ENCODE data around the gene RNF11. TPM values are rescaled to one million over a fixed set of nuclear protein-coding genes. Genes with fewer than 3 reads are reported as not detected.
A peak's percentile ranks its signal among the peaks of the same experiment; 100 is the strongest.

Gene RNF11
- total RNA-seq, 2 experiments from 2014 or later = 91.3 to 97.4 TPM

DNA sequence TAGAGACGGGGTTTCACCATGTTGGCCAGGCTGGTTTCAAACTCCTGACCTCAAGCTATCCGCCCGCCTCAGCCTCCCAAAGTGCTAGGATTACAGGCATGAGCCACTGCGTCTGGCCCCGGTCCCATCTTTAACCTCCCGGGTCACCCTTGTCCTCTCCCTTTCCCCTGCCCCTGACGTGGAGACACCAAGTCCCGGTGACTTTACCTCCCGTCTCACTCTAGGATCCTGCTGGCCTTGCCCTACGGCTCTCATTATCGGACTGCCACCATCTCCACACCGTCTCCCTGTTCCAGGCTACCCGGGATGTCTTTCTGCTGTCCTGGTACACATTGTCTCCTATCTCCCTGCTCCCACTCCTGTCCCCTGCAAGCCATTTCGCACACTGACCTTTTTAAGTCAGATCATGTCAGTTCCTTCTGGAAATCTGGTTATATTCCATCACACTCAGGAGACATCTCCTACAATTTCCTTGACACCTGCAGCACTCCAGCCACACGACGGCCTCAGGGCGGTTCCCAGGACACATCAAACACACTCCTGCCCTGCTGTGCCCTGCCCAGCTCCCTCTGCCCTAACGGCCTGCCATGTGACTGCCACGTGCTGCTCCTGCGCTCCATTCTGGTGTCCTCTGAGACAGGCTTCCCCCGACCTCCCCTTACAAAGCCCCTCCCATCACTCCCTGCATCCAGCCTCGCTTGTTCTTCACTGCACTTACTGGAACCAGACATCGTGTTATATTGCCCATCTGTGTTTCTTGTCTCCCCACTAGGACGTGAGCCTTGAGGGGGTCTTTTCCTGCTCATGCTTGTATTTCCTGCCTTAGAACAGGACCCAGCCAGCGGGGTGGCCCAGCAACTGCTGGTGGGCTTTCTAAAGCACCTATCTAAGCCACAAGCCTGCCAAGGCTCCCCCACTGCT lies 61.6 kb downstream of the RNF11 start:
- no peaks in the 10 kb centered on the region for H3K36me3 ChIP-seq (ENCODE audit: insufficient read depth, low read length)
- no peak overlapping the region for H3K27ac ChIP-seq (ENCODE audit: low read depth in 1 of 2, low read length in 2 of 2)
- H3K27me3 ChIP-seq (ENCODE audit: control insufficient read depth in 1 of 2, insufficient read depth in 2 of 2, low read length in 2 of 2) = no peaks in the 10 kb centered on the region
- DNase-seq (no peak), ATAC-seq (ENCODE audit: poor library complexity) (no peak)
- peak overlapping the region; percentile 44 for H3K4me3 Mint-ChIP-seq
- H3K4me1 Mint-ChIP-seq (ENCODE audit: low read depth) = peaks cover 12% of the 10 kb centered on the region
- TF ChIP-seq, protein P1, sequence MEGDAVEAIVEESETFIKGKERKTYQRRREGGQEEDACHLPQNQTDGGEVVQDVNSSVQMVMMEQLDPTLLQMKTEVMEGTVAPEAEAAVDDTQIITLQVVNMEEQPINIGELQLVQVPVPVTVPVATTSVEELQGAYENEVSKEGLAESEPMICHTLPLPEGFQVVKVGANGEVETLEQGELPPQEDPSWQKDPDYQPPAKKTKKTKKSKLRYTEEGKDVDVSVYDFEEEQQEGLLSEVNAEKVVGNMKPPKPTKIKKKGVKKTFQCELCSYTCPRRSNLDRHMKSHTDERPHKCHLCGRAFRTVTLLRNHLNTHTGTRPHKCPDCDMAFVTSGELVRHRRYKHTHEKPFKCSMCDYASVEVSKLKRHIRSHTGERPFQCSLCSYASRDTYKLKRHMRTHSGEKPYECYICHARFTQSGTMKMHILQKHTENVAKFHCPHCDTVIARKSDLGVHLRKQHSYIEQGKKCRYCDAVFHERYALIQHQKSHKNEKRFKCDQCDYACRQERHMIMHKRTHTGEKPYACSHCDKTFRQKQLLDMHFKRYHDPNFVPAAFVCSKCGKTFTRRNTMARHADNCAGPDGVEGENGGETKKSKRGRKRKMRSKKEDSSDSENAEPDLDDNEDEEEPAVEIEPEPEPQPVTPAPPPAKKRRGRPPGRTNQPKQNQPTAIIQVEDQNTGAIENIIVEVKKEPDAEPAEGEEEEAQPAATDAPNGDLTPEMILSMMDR (IDR thresholded peaks at IDR 0.05) = no peak
- H3K9me3 Mint-ChIP-seq = no peaks in the 10 kb centered on the region
- H3K27ac Mint-ChIP-seq = no peak overlapping the region
- H3K27me3 Mint-ChIP-seq = no peaks in the 10 kb centered on the region
- CTCF ChIA-PET = interaction anchor here (0.7 to 1.3 kb wide), 7 partner anchors 8 to 390 kb away, joined by 3 to 9 read pairs (median 4); no protein-coding TSS in a partner anchor
- POLR2A ChIA-PET = interaction anchor here (1.4 kb wide), 1 partner anchor 62 kb away, joined by 6 read pairs; the partner anchor contains the start of gene RNF11
- no peaks in the 10 kb centered on the region for H3K9me3 ChIP-seq (ENCODE audit: control insufficient read depth in 1 of 2, insufficient read depth in 1 of 2, low read length in 2 of 2)
- H3K4me1 ChIP-seq (ENCODE audit: insufficient read depth, low read length) = peaks cover 12% of the 10 kb centered on the region
- no peaks in the 10 kb centered on the region for H3K36me3 Mint-ChIP-seq (ENCODE audit: low read depth)
- intact Hi-C loops (cut with DNase I, micrococcal nuclease) = loop anchor here in 1 of 2 experiments (5.0 kb wide), 1 partner anchor 105 kb away; no protein-coding TSS in a partner anchor
- H3K4me3 ChIP-seq (ENCODE audit: low read length) = peak overlapping the region; percentile 51

DNA sequence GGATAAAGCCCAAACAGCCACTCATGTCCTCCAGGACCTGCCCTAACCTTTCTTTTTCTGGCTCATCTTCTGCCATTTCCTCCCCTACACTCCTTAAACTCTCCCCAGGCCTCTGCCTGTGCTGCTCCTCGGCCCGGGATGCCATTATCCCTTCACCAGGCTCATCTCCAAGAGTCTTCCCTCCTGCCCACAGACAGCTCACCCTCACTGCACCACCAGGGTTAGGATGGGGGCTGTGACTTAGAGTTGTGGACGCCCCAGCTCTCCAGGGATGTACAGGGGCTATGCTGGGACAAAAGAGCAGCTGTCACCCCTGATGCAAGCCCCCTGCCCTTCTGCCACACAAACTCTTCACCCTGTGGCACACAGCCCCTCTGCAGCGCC lies 62.2 kb downstream of the RNF11 start:
- H3K4me1 Mint-ChIP-seq (ENCODE audit: low read depth) = peaks cover 12% of the 10 kb centered on the region
- TF ChIP-seq, protein P1 (IDR thresholded peaks at IDR 0.05) = no peak
- no peaks in the 10 kb centered on the region for H3K27me3 Mint-ChIP-seq
- H3K36me3 Mint-ChIP-seq (ENCODE audit: low read depth) = no peaks in the 10 kb centered on the region
- H3K9me3 Mint-ChIP-seq = no peaks in the 10 kb centered on the region
- no peak overlapping the region for H3K27ac Mint-ChIP-seq
- no peak overlapping the region for H3K4me3 ChIP-seq (ENCODE audit: low read length)
- no peaks in the 10 kb centered on the region for H3K36me3 ChIP-seq (ENCODE audit: insufficient read depth, low read length)
- H3K27ac ChIP-seq (ENCODE audit: low read depth in 1 of 2, low read length in 2 of 2) = no peak overlapping the region
- no peaks in the 10 kb centered on the region for H3K27me3 ChIP-seq (ENCODE audit: control insufficient read depth in 1 of 2, insufficient read depth in 2 of 2, low read length in 2 of 2)
- intact Hi-C loops (cut with DNase I, micrococcal nuclease) = loop anchor here in 1 of 2 experiments (5.0 kb wide), 1 partner anchor 106 kb away; no protein-coding TSS in a partner anchor
- POLR2A ChIA-PET = no interaction called here
- CTCF ChIA-PET = no interaction called here
- no peak overlapping the region for H3K4me3 Mint-ChIP-seq
- H3K4me1 ChIP-seq (ENCODE audit: insufficient read depth, low read length) = peaks cover 12% of the 10 kb centered on the region
- DNase-seq (no peak), ATAC-seq (ENCODE audit: poor library complexity) (no peak)
- no peaks in the 10 kb centered on the region for H3K9me3 ChIP-seq (ENCODE audit: control insufficient read depth in 1 of 2, insufficient read depth in 1 of 2, low read length in 2 of 2)

GRCh38 chr1:51299185-51299885 lies 63.3 kb downstream of the RNF11 start:
- H3K27me3 Mint-ChIP-seq = no peaks in the 10 kb centered on the region
- CTCF ChIA-PET = no interaction called here
- intact Hi-C loops (cut with DNase I, micrococcal nuclease) = loop anchor here in 1 of 2 experiments (5.0 kb wide), 1 partner anchor 107 kb away; no protein-coding TSS in a partner anchor
- no peak for DNase-seq
- H3K4me1 Mint-ChIP-seq (ENCODE audit: low read depth) = peaks cover 12% of the 10 kb centered on the region
- TF ChIP-seq, protein P1 (IDR thresholded peaks at IDR 0.05) = no peak
- Histone ChIP-seq H3K4me3 (ENCODE audit: low read length) (no peak overlapping the region), H3K36me3 (ENCODE audit: insufficient read depth, low read length) (no peaks in the 10 kb centered on the region), H3K9me3 (ENCODE audit: control insufficient read depth in 1 of 2, insufficient read depth in 1 of 2, low read length in 2 of 2) (no peaks in the 10 kb centered on the region), H3K27me3 (ENCODE audit: control insufficient read depth in 1 of 2, insufficient read depth in 2 of 2, low read length in 2 of 2) (no peaks in the 10 kb centered on the region), H3K27ac (ENCODE audit: low read depth in 1 of 2, low read length in 2 of 2) (no peak overlapping the region), H3K4me1 (ENCODE audit: insufficient read depth, low read length) (peaks cover 12% of the 10 kb centered on the region)
- H3K27ac Mint-ChIP-seq = no peak overlapping the region
- no peak overlapping the region for H3K4me3 Mint-ChIP-seq
- ATAC-seq (ENCODE audit: poor library complexity) = no peak
- no peaks in the 10 kb centered on the region for H3K9me3 Mint-ChIP-seq
- POLR2A ChIA-PET = no interaction called here
- H3K36me3 Mint-ChIP-seq (ENCODE audit: low read depth) = no peaks in the 10 kb centered on the region

Measured in CD4-positive, alpha-beta T cell (primary cell).